Hypothalamus (tissue), 51 donors: ENCODE measurements around the gene DNAJC16.

Experiments
- DNase-seq, 51 donors: peaks; one replicate each; lab custom pipeline; 2025; lab: John Stamatoyannopoulos, UW

The DNAJC16 gene

DNA sequence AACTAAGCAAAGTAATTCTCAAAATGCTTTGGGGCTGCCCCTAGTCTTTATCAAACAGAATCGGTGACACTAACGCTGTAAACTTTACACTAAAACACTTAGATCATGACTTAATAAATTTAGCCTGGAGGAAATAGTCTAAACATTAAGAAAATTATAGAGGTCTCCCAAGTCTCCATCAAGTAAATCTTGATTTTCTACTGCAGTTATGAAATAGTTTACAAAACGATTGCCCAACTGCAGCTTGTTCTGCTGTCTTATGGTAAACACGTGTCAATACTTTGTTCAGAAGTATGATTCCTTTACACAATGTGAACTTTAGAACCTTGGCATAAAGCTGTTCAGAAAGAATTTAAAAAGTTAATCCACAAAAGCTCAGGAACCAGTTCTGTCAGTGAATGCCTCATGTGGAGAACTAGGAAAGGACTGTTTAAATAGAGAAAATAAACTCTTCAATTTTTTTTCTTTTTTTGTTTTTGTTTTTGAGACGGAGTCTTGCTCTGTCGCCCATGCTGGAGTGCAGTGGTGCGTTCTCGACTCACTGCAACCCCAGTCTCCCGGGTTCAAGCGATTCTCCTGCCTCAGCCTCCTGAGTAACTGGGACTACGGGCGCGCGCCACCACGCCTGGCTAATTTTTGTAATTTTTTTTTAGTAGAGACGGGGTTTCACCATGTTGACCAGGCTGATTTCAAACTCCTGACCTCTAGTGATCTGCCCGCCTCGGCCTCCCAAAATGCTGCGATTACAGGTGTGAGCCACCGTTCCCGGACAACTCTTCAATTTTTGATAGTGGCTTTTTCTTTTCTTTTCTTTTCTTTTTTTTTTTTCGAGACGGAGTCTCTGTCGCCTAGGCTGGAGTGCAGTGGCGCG, 92.2 kb downstream of the DNAJC16 start:
- no peak for DNase-seq

GRCh38 chr1:15620155-15620545, 93.5 kb downstream of the DNAJC16 start:
- no peak for DNase-seq

DNA sequence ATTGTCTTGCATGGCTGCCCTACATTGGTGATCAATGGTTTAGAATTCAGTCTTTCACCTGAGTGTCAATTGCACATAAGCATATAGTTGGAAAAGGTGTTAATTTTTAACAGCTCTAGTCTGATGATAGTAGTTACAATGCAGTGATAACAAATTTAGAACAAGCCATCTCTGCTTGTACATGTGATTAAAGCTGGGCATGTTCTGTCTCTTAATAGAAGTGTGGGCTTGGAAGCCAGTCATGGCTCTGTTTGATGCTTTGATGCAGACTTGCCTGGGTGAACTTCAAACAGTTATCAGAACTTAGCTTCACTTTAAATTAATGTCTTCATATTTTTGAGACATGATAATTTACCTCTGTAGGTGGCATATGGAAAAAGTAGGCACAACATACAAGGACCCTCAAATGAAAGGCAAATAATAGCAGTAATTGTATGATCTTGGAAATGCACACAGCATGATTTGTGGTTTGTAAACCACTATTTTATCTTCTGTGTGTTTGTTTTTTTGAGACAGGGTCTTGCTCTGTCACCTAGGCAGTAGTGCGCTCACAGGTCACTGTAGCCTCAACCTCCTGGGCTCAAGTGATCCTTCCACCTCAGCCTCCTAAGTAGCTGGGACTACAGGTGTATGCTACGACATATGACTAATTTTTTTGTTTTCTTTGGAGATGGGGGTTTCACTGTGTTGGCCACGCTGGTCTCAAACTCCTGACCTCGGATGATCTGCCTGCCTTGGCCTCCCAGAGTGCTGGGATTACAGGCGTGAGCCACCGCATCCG, 94.4 kb downstream of the DNAJC16 start:
- no peak for DNase-seq

DNA sequence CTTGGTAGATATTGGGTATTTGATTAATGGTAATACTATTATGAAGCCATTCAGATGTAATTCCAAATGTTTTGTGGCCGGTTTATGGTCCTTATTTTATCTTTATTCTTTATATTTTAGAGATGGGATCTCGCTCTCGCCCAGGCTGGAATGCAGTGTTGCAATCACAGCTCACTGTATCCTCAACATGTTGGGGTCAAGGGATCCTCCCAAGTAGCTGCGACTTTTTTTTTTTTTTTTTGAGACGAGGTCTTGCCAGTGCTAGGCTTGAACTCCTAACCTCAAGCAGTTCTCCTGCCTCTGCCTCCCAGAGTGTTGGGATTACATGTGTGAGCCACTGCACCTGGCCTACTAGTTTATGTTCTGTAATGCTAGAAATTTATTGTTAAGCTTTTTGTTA, 95.3 kb downstream of the DNAJC16 start:
- no peak for DNase-seq

DNA sequence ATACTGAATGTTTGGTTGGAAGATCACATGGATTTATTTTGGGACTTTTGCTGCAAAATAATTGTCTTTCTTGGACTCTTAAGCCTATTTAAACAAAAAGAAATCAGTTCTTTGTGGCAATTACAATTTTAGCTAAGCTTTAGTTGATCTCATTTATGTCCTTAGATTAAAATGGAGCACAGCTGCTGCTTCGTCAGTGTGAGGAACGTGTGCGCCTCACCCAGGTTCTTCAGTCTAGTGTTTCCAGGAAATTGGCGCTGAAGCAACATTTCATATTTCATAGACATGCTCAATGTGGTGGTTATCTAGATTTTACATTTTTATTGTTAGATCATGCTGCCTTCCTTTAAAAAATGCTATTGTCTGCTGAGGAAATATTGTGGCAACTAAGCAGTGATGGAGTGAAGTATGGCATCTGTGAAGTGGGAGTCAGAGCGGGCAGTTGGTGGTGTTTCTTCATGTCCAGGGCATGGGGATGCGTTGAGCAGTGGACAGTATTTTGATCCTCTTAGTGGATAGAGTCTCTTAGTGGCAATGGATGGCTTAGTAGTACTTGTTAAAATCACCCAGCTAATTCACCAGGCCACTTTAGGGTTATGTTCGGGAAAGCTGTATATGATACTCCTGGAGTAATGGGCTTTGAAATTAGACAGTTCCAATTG, 96.2 kb downstream of the DNAJC16 start:
- DNase-seq = no peak

- no peak for DNase-seq
Observed at GRCh38 chr1:15623435-15623834, 96.8 kb downstream of the DNAJC16 start.

DNA sequence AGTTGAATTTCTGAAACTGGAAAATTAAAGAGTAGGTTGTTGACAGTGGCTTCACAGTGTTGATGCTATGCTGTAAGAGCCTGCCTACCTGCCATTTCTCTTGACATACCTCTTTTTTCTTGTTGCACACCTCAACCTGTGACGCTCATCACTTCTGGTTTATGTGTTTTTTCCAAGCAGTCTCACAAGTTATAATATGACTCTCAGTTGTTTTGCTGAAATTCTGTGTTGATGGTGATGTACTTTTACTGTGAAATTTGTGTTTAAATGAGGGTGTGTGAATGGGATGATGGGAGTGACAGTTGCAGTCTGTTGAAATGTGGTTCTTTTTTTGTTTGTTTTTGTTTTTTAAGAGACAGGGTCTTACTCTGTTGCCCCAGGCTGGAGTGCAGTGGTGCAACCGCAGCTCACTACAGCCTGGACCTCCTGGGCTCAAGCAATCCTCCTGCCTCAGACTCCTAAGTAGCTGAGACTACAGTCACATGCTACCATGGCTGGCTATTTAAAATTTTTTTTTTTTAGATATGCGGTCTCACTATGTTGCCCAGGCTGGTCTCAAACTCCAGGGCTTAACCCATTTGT, 97.6 kb downstream of the DNAJC16 start:
- no peak for DNase-seq

DNA sequence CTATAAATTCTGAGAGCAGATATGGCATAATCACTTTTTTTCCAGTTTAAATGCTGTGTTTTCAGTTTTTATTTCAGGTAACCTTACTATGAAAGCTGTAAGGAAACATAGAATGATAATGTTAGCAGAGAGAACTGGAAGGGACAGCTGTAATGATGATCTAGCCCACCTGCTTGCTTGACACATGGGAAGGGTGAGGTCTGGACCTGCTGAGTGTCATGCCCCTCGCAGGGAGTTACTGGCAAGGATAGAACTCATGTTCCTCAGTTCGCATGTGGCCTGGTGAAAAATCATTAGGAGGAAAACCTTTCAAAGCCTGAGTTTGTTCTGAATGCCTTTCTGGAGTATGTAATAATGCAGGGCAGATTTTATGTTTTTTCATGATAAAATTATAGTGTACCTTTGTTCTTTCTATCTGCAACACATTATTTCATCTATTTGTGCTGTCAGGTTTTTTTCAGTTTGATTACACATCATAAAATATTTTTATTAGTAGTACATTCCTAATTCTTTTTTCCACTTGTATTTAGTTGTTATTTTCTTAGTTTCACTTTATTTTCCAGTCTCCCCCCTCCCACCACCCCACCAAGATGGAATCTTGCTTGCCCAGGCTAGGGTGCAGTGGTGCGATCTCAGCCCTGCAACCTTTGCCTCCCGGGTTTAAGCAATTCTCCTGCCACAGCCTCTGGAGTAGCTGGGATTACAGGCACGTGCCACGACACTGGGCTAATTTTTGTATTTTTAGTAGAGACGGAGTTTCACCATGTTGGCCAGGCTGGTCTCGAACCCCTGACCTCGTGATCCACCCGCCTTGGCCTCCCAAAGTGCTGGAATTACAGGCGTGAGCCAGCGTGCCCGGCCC, 98.6 kb downstream of the DNAJC16 start:
- DNase-seq = no peak
